K562 (cell line): ENCODE results near the gene IPO7. TPM values are rescaled to one million over a fixed set of nuclear protein-coding genes. Genes with fewer than 3 reads are reported as not detected.

Experiments used
- ILF3 ChIP-seq: fragments of 450-650 bp; IDR thresholded peaks from 2 replicates; pipeline ENCODE4 v1.6.1; 2018; ENCODE audit warnings: antibody characterized with exemption, mild to moderate bottlenecking, moderate library complexity, borderline replicate concordance
- KLF13 ChIP-seq: fragments of 450-650 bp; IDR thresholded peaks from 2 replicates; pipeline ENCODE4 v1.6.1; 2016; ENCODE audit warnings: missing genetic modification characterization, low read depth, mild to moderate bottlenecking, missing compliant biosample characterization, moderate library complexity, borderline replicate concordance
- NRF1 ChIP-seq, 2 experiments: fragments of 450-650 bp; IDR thresholded peaks in 1 of 2; conservative IDR thresholded peaks in 1 of 2; 2 replicates each; pipeline ENCODE4 v1.6.1; 2014; ENCODE audit warnings: mild to moderate bottlenecking in 2 of 2
- SIN3B ChIP-seq: fragments of 450-650 bp; IDR thresholded peaks from 2 replicates; pipeline ENCODE4 v1.6.1; 2017; ENCODE audit warnings: low read depth, mild to moderate bottlenecking, moderate library complexity
- ZFPM2 ChIP-seq: fragments of 250-450 bp; sonication (Bioruptor Pico); IDR thresholded peaks from 2 replicates; pipeline ENCODE4 v1.5.1; 2022; ENCODE audit warnings: mild to moderate bottlenecking
- ZNF143 ChIP-seq: sonication (generic); formaldehyde crosslinking; IDR thresholded peaks from 2 replicates; pipeline ENCODE4 v1.9.0; 2022; ENCODE audit warnings: mild to moderate bottlenecking, missing genetic modification reagents
- ZZZ3 ChIP-seq: fragments of 450-650 bp; IDR thresholded peaks from 2 replicates; pipeline ENCODE4 v1.6.1; 2016; ENCODE audit warnings: antibody characterized with exemption, mild to moderate bottlenecking, moderate library complexity
- polyA plus RNA-seq, 8 experiments: library from polyadenylated mRNA; depleted of rRNA in 4 of 8; stranded (reverse) in 5 of 8; unstranded in 3 of 8; fragments of >200 nt; fragmentation: Nextera tagmentation in 2 of 8; fragmentation: Illumina TruSeq in 1 of 8; extraction: Ambion mirVana in 2 of 8; extraction: Trizol in 1 of 8; gene quantifications; 2 replicates each; pipeline versions ENCODE4 v1.2.1 to v1.2.3, GENCODE V29; 2011 to 2014; ENCODE audit warnings: inconsistent platforms in 1 of 8, missing spikeins in 1 of 8
- total RNA-seq, 7 experiments: library from RNA; depleted of rRNA in 6 of 7; stranded (reverse); fragments of >200 nt in 6 of 7; fragmentation: Illumina TruSeq in 2 of 7; extraction: Trizol in 2 of 7; gene quantifications; 2 replicates each; pipeline versions ENCODE4 v1.2.1 to v1.2.3, GENCODE V29; 2011 to 2021; ENCODE audit warnings: low replicate concordance in 1 of 7
- TF ChIP-seq, protein P1 (sequence below), 2 experiments: fragments of 450-650 bp in 1 of 2; IDR thresholded peaks; 2 replicates each; pipeline ENCODE4 v1.6.1; 2011 to 2017; ENCODE audit warnings: low read depth in 2 of 2, antibody characterized with exemption in 1 of 2, borderline replicate concordance in 1 of 2, low read length in 1 of 2, mild to moderate bottlenecking in 1 of 2, mixed read lengths in 1 of 2; ENCODE audit not compliant: control insufficient read depth in 1 of 2
- TF ChIP-seq, protein P2 (sequence below): fragments of 450-650 bp; formaldehyde crosslinking; IDR thresholded peaks from 2 replicates; pipeline ENCODE4 v1.4.0; 2022; ENCODE audit warnings: missing genetic modification characterization
- TF ChIP-seq, protein P3 (sequence below): fragments of 250-450 bp; sonication (Bioruptor Pico); IDR thresholded peaks from 2 replicates; pipeline ENCODE4 v1.4.0; 2020

The IPO7 gene
- total and polyA plus RNA-seq, 9 of the 15 experiments (the other 6 are each of a cell fraction or from before 2014, with no cell fraction given) = 23.6 to 138 (median 110) TPM

DNA sequence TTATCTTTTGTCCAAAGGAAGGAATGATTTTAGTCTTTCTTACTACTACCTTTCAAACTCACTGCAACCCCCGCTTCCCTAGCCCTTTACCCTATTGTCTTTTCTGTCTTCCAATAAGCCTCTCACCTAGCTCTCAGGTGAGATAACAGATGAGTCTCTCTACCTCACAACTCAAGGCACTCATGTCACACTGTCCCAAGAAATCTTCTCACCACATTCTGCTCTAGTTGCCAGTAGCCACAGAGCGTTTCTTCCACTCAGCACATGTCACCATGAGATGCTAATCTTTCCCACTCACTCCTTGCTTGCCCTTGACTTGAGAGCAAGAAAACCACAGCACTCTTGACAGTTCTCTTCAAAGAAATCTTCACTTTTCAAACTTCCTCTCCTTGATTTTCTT, 37.4 kb upstream of the IPO7 start (continued):
- TF ChIP-seq, protein P1, sequence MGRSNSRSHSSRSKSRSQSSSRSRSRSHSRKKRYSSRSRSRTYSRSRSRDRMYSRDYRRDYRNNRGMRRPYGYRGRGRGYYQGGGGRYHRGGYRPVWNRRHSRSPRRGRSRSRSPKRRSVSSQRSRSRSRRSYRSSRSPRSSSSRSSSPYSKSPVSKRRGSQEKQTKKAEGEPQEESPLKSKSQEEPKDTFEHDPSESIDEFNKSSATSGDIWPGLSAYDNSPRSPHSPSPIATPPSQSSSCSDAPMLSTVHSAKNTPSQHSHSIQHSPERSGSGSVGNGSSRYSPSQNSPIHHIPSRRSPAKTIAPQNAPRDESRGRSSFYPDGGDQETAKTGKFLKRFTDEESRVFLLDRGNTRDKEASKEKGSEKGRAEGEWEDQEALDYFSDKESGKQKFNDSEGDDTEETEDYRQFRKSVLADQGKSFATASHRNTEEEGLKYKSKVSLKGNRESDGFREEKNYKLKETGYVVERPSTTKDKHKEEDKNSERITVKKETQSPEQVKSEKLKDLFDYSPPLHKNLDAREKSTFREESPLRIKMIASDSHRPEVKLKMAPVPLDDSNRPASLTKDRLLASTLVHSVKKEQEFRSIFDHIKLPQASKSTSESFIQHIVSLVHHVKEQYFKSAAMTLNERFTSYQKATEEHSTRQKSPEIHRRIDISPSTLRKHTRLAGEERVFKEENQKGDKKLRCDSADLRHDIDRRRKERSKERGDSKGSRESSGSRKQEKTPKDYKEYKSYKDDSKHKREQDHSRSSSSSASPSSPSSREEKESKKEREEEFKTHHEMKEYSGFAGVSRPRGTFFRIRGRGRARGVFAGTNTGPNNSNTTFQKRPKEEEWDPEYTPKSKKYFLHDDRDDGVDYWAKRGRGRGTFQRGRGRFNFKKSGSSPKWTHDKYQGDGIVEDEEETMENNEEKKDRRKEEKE (IDR thresholded peaks at IDR 0.05; ENCODE audit: borderline replicate concordance in 1 of 2, control insufficient read depth in 1 of 2, low read depth in 2 of 2, low read length in 1 of 2) = no peak
- TF ChIP-seq ZZZ3 = no peak
- no peak for TF ChIP-seq ILF3
- no peak for TF ChIP-seq ZNF143 (CRISPR knock-in tag)
- no peak for TF ChIP-seq SIN3B
- no peak for TF ChIP-seq ZFPM2 (CRISPR knock-in tag)
- no peak for TF ChIP-seq KLF13
- TF ChIP-seq, protein P2, sequence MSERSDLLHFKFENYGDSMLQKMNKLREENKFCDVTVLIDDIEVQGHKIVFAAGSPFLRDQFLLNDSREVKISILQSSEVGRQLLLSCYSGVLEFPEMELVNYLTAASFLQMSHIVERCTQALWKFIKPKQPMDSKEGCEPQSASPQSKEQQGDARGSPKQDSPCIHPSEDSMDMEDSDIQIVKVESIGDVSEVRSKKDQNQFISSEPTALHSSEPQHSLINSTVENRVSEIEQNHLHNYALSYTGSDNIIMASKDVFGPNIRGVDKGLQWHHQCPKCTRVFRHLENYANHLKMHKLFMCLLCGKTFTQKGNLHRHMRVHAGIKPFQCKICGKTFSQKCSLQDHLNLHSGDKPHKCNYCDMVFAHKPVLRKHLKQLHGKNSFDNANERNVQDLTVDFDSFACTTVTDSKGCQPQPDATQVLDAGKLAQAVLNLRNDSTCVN (CRISPR knock-in tag) = no peak
- TF ChIP-seq, protein P3, sequence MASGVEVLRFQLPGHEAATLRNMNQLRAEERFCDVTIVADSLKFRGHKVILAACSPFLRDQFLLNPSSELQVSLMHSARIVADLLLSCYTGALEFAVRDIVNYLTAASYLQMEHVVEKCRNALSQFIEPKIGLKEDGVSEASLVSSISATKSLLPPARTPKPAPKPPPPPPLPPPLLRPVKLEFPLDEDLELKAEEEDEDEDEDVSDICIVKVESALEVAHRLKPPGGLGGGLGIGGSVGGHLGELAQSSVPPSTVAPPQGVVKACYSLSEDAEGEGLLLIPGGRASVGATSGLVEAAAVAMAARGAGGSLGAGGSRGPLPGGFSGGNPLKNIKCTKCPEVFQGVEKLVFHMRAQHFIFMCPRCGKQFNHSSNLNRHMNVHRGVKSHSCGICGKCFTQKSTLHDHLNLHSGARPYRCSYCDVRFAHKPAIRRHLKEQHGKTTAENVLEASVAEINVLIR (CRISPR knock-in tag) = no peak
- no peak for TF ChIP-seq NRF1 (conservative IDR thresholded peaks at IDR 0.05 in 1 of 2, IDR thresholded peaks at IDR 0.05 in 1 of 2)
